Natural killer cell treated with Interleukin-12 subunit alpha and Interleukin-12 subunit beta and Interleukin-15 and Interleukin-18, amount 100 ng/mL, for 72 hours (primary cell): ENCODE measurements around the gene PUM1. TPM values are rescaled to one million over a fixed set of nuclear protein-coding genes. Genes with fewer than 3 reads are reported as not detected.
"Not testable (repeated sequence)": the region's sequence is repeated elsewhere in the genome, so short reads cannot be mapped to it uniquely, and the experiment has no call there.

Experiments used
- ATAC-seq, 2 donors: fragments of 150-1000 bp; cut with Tn5 transposase in 1 of 2; sonication (Bioruptor Pico), chemical (Tn5 transposase) in 1 of 2; 2 replicates each; pipeline ENCODE4 v1.10.0; 2021
- DNase-seq: peaks from one replicate; pipeline ENCODE4 v3.0.0; 2022; ENCODE audit warnings: low spot score
- H3K27ac Mint-ChIP-seq, 2 donors: 1 replicate in 1 of 2; 2 replicates in 1 of 2; pipeline ENCODE4 v1.8.0; 2022; ENCODE audit warnings: mixed read lengths in 2 of 2, mild to moderate bottlenecking in 1 of 2, moderate library complexity in 1 of 2
- H3K27me3 Mint-ChIP-seq, 2 donors: 1 replicate in 1 of 2; 2 replicates in 1 of 2; pipeline ENCODE4 v1.8.0; 2022; ENCODE audit warnings: mixed read lengths in 2 of 2
- H3K36me3 Mint-ChIP-seq: one replicate; pipeline ENCODE4 v1.8.0; 2022; ENCODE audit warnings: mixed read lengths
- H3K4me1 Mint-ChIP-seq, 2 donors: 1 replicate in 1 of 2; 2 replicates in 1 of 2; pipeline ENCODE4 v1.8.0; 2022; ENCODE audit warnings: low read depth in 2 of 2, mixed read lengths in 2 of 2, mild to moderate bottlenecking in 1 of 2
- H3K4me3 Mint-ChIP-seq: one replicate; pipeline ENCODE4 v1.8.0; 2022; ENCODE audit warnings: mixed read lengths
- H3K9me3 Mint-ChIP-seq: 2 replicates; pipeline ENCODE4 v1.8.0; 2022; ENCODE audit warnings: mixed read lengths
- total RNA-seq, 2 donors: library from RNA; stranded (reverse); gene quantifications; one replicate each; pipeline ENCODE4 v1.2.3, GENCODE V29; 2022

Gene PUM1
- total RNA-seq, 2 donors from 2014 or later = 134 to 180 TPM

DNA sequence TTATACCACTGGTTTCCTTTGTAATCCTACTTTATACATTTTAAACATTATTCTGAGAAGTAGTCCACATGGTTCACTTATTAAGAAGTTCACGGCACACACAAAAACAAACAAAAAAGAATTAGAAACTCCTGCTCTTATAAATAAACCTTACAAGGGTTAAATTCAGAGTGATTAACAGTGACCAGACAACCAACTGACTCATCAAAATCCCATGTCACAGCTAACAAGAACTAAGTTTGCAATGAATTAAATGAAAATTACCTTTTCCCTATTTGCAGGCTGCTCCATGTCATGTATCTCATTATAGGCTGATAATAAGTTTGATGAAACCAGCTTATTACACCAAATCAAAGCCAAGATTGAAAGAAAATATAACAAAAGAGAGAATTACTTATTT lies 77.5 kb downstream of the PUM1 start:
- DNase-seq (no peak), ATAC-seq (no peak)
- peak overlapping the region in 1 of 2 donors; percentile 40 for H3K27ac Mint-ChIP-seq
- no peak overlapping the region for H3K4me3 Mint-ChIP-seq
- H3K27me3 Mint-ChIP-seq = no peaks in the 10 kb centered on the region
- no peaks in the 10 kb centered on the region for H3K9me3 Mint-ChIP-seq
- peaks cover 17% of the 10 kb centered on the region for H3K36me3 Mint-ChIP-seq
- H3K4me1 Mint-ChIP-seq = peaks cover 40 to 41% of the 10 kb centered on the region in 2 donors

DNA sequence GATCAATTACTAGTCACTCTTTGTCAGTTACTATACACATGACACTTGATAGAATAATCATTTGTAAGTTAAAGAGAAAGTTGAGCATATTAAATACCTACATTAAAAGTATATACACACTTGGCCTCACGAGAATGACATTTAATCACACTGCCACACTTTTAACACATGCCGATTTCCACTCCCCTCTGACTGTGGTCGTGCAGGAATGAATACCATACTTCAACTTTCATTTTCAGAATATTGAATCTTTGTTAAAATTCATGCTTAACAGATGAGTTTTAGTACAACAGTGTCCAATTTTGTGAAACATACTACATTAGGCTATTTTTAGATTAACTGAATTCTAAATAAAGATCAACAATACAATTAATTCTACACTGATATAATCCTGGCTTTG lies 78.8 kb downstream of the PUM1 start:
- ATAC-seq (no peak), DNase-seq (no peak)
- H3K4me1 Mint-ChIP-seq = peaks cover 38 to 41% of the 10 kb centered on the region in 2 donors
- no peak overlapping the region for H3K27ac Mint-ChIP-seq
- H3K4me3 Mint-ChIP-seq = no peak overlapping the region
- H3K36me3 Mint-ChIP-seq = peaks cover 17% of the 10 kb centered on the region
- no peaks in the 10 kb centered on the region for H3K27me3 Mint-ChIP-seq
- H3K9me3 Mint-ChIP-seq = no peaks in the 10 kb centered on the region

DNA sequence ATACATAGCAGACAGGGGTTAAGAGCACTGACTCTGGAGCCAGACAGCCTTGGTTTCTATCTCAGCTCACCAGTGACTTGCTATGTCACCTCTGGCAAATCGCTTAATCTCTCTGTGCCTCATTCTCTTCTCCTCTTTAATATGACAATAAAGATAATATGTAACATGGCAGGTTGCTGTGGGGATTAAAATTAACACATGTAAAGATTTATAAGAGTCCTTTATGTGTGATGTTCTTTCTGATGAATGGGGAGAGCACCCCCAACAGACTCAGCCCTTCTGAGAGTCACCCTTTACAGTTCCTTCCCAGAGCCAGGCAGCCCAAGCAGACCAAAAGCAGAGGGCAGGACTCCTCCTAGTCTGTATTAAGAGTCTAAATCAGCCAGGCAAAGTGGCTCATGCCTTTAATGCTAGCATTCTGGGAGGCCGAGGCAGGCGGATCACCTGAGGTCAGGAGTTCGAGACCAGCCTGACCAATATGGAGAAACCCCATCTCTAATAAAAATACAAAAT lies 80.5 kb downstream of the PUM1 start:
- DNase-seq = no peak
- Mint-ChIP-seq H3K36me3 (peaks cover 15% of the 10 kb centered on the region), H3K4me1 (peaks cover 28 to 36% of the 10 kb centered on the region in 2 donors), H3K27ac (no peak overlapping the region), H3K27me3 (no peaks in the 10 kb centered on the region), H3K9me3 (no peaks in the 10 kb centered on the region), H3K4me3 (no peak overlapping the region)
- ATAC-seq = no peak

DNA sequence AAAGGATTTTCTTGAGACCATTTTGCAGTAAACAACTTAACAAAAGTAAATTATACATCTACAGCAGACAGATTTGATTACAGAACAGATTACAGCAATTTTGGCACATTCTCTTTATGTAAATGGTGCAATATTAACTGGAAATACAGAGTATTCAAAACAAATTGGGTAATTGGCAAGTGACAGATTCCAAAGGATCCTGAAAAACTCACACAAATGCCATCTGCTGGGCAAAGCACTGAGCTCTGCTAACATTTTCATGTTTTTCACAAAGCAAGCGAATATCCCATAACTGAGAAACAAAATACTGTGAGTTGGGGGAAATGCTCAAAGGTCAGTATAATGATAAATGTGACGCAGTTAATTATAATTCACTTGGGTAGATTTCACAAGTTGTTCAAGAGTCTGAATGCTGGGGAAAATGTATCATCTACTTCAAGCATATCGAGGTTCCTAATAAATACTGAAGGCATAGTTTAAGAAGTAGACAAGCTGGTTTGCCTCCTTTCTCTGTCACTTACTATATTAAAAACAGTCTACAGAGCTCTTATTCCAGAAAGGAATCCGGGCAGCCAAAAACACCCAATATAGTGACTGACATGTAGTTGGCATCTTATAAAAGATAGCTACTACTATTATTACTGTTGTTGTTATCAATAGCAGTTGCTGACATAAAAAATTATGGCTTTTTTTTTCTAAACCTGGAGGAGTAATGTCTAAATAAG lies 81.2 kb downstream of the PUM1 start:
- H3K36me3 Mint-ChIP-seq = peaks cover 20% of the 10 kb centered on the region
- no peaks in the 10 kb centered on the region for H3K27me3 Mint-ChIP-seq
- ATAC-seq (no peak), DNase-seq (no peak)
- no peaks in the 10 kb centered on the region for H3K9me3 Mint-ChIP-seq
- peaks cover 28 to 34% of the 10 kb centered on the region in 2 donors for H3K4me1 Mint-ChIP-seq
- no peak overlapping the region for H3K27ac Mint-ChIP-seq
- no peak overlapping the region for H3K4me3 Mint-ChIP-seq

DNA sequence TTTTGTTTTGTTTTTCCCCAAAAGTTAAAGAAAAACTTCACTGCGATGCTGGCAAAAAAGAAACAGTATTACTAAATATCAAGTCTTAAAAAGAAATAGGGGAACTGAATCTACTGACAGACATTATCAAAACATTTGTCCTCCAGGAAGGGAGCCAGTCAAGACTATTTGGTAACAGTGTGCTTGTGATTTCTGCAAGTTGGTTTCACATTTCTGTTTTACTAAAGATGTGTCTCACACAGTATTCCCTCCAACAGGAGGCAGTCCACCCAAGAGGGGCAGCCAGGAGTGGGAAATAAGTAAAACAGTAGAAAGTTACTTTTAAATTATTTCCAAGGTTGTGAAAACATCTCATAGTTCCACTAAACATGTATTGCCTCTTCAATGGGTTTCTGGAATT lies 82.6 kb downstream of the PUM1 start:
- Mint-ChIP-seq H3K4me3 (no peak overlapping the region), H3K27me3 (no peaks in the 10 kb centered on the region), H3K27ac (no peak overlapping the region), H3K4me1 (peaks cover 22 to 32% of the 10 kb centered on the region in 2 donors), H3K9me3 (no peaks in the 10 kb centered on the region), H3K36me3 (peaks cover 24% of the 10 kb centered on the region)
- DNase-seq (no peak), ATAC-seq (no peak)

DNA sequence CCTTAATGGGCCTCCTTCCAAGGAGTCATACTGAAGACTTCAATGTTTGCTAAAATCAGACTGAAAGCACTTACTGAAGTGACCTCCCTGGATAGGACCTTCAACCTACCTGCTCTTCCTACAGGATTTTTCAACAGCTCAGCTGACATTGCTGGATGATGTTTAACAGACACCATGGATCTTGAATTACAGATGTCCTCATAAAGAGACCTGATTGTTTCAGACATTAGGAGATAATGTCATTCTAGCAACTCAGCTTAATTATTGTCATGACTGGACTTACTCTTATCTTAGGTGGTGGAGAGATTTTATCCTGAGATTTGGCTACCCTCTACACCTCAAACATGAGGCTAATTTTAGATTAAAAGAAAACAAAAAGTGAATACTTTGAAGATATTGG lies 83.1 kb downstream of the PUM1 start:
- Mint-ChIP-seq H3K27ac (peak overlapping the region in 1 of 2 donors; percentile 47), H3K36me3 (peaks cover 24% of the 10 kb centered on the region), H3K4me3 (no peak overlapping the region), H3K9me3 (no peaks in the 10 kb centered on the region), H3K27me3 (no peaks in the 10 kb centered on the region), H3K4me1 (peaks cover 23 to 34% of the 10 kb centered on the region in 2 donors)
- ATAC-seq = no peak
- DNase-seq = no peak

DNA sequence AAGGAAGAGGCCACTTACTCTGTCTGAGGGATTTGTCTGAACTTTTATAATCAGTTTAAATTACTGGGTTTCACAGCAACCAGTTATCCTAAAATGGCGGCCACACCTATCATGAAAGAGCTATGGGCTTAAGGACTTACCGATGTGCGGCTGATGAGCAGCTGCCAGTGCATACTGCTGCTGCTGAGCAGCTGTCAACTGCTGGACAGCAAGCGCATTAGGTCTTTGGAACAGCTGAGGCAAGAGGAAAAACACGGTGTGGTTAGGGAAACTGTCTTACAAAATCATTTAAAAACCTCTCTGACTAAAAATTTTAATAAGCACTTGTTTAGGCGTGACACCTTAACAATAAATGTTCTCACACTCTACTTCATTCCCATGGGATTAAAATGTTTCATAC lies 84.3 kb downstream of the PUM1 start:
- Mint-ChIP-seq H3K4me1 (peaks cover 30 to 44% of the 10 kb centered on the region in 2 donors), H3K9me3 (no peaks in the 10 kb centered on the region), H3K36me3 (peaks cover 24% of the 10 kb centered on the region), H3K4me3 (no peak overlapping the region), H3K27me3 (no peaks in the 10 kb centered on the region), H3K27ac (no peak overlapping the region)
- ATAC-seq (no peak), DNase-seq (no peak)

DNA sequence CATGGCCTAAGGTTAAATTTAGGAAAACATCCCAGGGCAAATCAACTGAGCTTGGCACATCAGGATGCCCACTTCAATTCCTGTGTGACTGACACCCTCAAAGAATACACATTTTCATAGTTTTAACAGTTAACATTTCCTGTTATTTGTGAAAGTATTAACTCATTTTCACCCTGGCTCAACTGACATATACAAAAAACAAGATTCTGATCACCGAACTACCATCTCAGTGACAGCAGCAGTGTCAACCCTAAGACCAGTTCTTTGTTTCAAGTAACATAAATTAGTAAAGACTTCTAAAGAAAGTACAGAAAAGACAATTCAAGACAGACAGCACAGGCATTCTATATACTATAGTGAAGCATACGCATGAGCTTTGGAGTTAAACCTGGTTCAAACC lies 88.0 kb downstream of the PUM1 start:
- ATAC-seq (no peak), DNase-seq (no peak)
- H3K4me1 Mint-ChIP-seq = peaks cover 32 to 42% of the 10 kb centered on the region in 2 donors
- H3K27me3 Mint-ChIP-seq = no peaks in the 10 kb centered on the region
- H3K36me3 Mint-ChIP-seq = peaks cover 24% of the 10 kb centered on the region
- no peaks in the 10 kb centered on the region for H3K9me3 Mint-ChIP-seq
- no peak overlapping the region for H3K4me3 Mint-ChIP-seq
- H3K27ac Mint-ChIP-seq = peak overlapping the region; percentile 13 to 79

DNA sequence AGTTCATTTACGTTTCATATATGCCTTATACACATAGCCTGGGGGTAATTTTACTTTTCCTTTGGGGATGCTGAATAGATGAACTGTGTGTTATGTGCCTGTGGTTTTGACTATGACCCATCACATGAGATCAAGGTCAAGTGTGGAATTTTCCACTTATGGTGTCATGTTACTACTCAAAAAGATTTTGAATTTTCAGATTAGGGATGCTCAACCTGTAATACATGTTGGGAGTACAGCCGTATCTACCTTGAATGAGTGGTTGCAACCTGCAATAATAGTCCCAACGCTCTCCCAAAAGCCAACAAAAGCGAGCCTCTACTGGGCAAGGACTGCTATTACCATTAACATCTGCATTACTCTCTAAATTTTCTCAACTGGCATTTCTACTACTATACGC lies 88.4 kb downstream of the PUM1 start:
- H3K9me3 Mint-ChIP-seq = no peaks in the 10 kb centered on the region
- peaks cover 24% of the 10 kb centered on the region for H3K36me3 Mint-ChIP-seq
- no peak overlapping the region for H3K4me3 Mint-ChIP-seq
- DNase-seq (no peak), ATAC-seq (peak in 1 of 2 donors; percentile 20)
- peaks cover 29 to 42% of the 10 kb centered on the region in 2 donors for H3K4me1 Mint-ChIP-seq
- peak overlapping the region; percentile 13 to 79 for H3K27ac Mint-ChIP-seq
- H3K27me3 Mint-ChIP-seq = no peaks in the 10 kb centered on the region

DNA sequence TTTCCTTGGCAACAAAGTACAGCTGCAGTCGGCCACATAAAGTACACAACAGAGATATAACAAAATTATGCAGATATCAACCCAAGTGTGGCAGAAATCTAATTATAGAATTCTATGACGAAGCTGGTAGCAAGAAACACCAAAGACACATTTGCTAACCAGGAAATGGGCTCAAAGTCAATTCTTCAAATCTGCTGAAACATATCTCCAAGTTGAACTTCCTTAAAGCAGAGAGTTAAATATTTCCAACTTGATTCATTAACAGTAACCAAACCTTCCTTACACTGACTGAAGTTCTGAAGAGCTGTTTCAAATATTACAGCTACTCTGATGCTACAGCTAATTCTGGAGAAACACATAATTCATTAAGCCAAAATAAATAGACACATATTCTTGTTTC lies 89.4 kb downstream of the PUM1 start:
- H3K27ac Mint-ChIP-seq = peak overlapping the region; percentile 37 to 79
- H3K9me3 Mint-ChIP-seq = no peaks in the 10 kb centered on the region
- peaks cover 29 to 41% of the 10 kb centered on the region in 2 donors for H3K4me1 Mint-ChIP-seq
- ATAC-seq (no peak), DNase-seq (no peak)
- H3K4me3 Mint-ChIP-seq = no peak overlapping the region
- peaks cover 21% of the 10 kb centered on the region for H3K36me3 Mint-ChIP-seq
- H3K27me3 Mint-ChIP-seq = no peaks in the 10 kb centered on the region

DNA sequence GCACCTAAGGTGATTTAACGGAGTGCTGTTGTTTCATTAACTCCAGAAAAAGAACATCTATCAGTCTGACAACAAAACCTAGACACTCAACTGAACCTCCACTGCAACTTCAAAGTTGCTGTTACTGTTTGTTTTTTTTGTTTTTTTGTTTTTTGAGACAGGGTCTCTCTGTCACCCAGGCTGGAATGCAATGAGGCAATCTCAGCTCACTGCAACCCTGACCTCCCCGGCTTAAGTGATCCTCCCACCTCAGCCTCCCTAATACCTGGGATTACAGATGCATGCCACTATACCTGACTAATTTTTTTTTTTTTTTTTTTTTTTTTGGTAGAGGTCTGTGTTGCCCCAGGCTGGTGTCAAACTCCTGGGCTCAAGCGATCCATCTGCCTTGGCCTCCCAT lies 90.3 kb downstream of the PUM1 start:
- ATAC-seq (no peak), DNase-seq (no peak)
- Mint-ChIP-seq H3K27me3 (no peaks in the 10 kb centered on the region), H3K27ac (no peak overlapping the region), H3K9me3 (no peaks in the 10 kb centered on the region), H3K4me3 (no peak overlapping the region), H3K4me1 (peaks cover 29 to 42% of the 10 kb centered on the region in 2 donors), H3K36me3 (peaks cover 16% of the 10 kb centered on the region)

DNA sequence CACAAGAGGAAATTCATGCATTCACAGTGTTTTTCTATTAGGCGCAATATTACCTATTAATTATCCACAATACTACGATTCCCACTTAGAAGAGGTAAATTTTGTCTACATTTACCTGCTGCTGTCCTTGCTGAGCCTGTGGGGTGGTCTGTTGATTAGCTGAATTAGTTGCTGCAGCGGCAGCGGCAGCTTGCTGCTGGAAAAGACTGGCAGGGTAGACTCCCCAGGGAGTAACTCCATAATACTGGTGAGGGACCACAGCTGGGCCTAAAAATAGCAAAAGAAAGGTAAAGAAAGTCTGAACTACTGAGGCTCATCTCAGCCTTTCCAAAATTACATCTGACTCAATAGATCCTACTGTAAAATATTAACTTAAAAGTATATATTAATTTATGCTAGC lies 91.0 kb downstream of the PUM1 start:
- Mint-ChIP-seq H3K27ac (no peak overlapping the region), H3K9me3 (no peaks in the 10 kb centered on the region), H3K27me3 (no peaks in the 10 kb centered on the region), H3K4me1 (peaks cover 32 to 47% of the 10 kb centered on the region in 2 donors), H3K4me3 (no peak overlapping the region), H3K36me3 (peaks cover 11% of the 10 kb centered on the region)
- no peak for DNase-seq
- no peak for ATAC-seq

DNA sequence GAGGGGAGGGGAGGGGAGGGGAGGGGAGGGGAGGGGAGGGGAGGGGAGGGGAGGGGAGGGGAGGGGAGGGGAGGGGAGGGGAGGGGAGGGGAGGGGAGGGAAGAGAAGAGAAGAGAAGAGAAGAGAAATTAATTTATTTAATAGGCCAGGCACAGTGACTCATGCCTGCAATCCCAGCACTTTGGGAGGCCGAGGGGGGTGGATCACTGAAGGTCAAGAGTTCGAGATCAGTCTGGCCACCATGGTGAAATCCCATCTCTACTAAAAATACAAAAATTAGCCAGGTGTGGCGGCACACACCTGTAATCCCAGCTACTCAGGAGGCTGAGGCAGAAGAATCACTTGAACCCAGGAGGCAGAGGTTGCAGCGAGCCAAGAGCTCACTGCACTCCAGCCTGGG lies 93.2 kb downstream of the PUM1 start:
- ATAC-seq, DNase-seq, H3K4me3 Mint-ChIP-seq, H3K9me3 Mint-ChIP-seq, H3K27me3 Mint-ChIP-seq, H3K36me3 Mint-ChIP-seq, H3K27ac Mint-ChIP-seq: not testable (repeated sequence)
- H3K4me1 Mint-ChIP-seq = peaks cover 28 to 31% of the 10 kb centered on the region in 2 donors

DNA sequence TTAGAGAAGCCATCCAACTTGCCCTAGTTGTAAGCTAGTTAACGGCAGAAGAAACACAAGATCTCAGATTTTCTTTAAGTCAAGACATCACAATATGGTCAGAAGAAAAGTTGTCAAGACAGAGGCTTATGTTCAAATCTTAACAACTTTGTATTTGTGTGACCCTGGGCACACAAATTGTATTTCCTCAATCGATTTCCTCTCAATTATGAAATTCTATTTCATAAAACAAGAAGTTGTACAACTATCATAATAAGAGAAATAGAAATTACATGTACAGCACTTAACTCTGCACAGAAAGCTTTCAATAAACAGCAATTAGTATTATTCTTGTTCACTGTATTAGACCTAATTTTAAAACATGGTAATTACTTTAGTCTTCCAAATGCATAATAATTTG lies 94.0 kb downstream of the PUM1 start:
- Mint-ChIP-seq H3K4me3 (no peak overlapping the region), H3K27ac (peak overlapping the region in 1 of 2 donors; percentile 79), H3K9me3 (no peaks in the 10 kb centered on the region), H3K36me3 (peaks cover 5% of the 10 kb centered on the region), H3K27me3 (no peaks in the 10 kb centered on the region), H3K4me1 (peaks cover 20 to 24% of the 10 kb centered on the region in 2 donors)
- no peak for ATAC-seq
- no peak for DNase-seq
